ENCODE data around the gene RYR2.

DNA sequence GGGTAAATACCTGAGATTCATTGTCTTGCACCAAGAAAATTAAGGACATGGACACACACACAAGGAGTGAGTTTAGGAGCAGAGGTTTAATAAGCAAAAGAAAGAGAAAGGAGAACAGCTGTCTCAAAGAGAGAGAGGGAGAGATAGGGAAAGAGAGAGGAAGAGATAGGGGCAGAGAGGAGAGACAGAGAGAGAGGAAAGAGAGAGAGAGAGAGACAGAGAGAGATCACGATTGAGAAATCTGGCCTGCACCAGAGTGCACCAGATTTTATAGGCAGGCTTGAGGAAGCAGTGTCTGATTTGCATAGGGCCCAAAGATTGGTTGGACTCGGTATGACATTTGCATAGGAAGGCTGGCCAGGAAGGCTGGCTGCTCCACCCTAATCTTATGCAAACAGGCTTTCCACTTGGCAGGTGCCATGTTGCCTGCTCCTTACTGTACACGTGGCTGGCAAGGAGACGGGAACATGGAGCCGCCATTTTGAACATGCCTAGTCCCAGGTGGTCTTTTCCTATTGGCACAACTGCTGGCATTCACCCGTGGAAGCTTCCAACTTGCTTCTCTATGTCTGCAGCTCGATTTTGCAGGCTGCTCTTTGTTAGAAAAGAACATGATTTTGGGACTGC lies 428.8 kb downstream of the RYR2 start:
- TF ChIP-seq, protein P1, sequence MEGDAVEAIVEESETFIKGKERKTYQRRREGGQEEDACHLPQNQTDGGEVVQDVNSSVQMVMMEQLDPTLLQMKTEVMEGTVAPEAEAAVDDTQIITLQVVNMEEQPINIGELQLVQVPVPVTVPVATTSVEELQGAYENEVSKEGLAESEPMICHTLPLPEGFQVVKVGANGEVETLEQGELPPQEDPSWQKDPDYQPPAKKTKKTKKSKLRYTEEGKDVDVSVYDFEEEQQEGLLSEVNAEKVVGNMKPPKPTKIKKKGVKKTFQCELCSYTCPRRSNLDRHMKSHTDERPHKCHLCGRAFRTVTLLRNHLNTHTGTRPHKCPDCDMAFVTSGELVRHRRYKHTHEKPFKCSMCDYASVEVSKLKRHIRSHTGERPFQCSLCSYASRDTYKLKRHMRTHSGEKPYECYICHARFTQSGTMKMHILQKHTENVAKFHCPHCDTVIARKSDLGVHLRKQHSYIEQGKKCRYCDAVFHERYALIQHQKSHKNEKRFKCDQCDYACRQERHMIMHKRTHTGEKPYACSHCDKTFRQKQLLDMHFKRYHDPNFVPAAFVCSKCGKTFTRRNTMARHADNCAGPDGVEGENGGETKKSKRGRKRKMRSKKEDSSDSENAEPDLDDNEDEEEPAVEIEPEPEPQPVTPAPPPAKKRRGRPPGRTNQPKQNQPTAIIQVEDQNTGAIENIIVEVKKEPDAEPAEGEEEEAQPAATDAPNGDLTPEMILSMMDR (IDR thresholded peaks at IDR 0.05), result no peak
- no peak for TF ChIP-seq EP300 (IDR thresholded peaks at IDR 0.05)
- no peak for TF ChIP-seq POLR2AphosphoS5 (IDR thresholded peaks at IDR 0.05)
